Activated T-cell treated with anti-CD3 and anti-CD28 coated beads for 1 hour (primary cell): Measurements from ENCODE around the gene NHSL1.
"Not testable (repeated sequence)": the region's sequence is repeated elsewhere in the genome, so short reads cannot be mapped to it uniquely, and the experiment has no call there.

ENCODE experiments used
- DNase-seq: peaks from one replicate; pipeline ENCODE4 v3.0.0-alpha.2; 2020; ENCODE audit warnings: low read depth

NHSL1 gene

DNA sequence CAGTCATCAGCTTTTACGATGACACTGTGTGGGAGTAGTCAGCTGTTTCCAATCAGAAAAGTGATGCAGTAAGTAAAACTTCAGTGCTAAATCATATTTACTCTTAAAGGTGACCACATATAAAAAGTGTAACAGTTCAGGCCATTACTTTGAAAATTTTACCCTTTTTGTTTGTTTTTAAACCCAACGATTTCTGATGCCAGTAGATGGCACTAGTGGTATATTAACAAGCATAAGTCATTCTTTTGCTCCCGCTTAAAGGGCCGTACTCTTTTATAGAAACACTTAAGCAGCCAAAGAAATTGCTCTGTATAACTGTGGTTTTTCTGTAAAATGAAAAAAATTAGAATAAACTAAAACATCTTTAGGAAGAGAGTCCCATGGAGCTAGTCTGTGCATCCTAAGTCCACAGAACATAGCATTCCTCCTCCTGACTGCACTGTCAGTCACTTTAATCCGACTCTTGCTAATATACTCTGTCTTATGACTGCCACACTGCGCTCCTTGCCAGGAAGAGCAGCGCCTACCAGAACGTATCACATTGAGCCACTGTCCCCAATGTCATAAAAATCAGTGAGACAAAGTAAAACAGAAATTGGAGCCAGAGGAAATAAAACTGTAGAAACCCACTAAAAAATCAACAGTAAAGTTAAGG is 70.2 kb downstream of the NHSL1 start:
- DNase-seq: no peak

DNA sequence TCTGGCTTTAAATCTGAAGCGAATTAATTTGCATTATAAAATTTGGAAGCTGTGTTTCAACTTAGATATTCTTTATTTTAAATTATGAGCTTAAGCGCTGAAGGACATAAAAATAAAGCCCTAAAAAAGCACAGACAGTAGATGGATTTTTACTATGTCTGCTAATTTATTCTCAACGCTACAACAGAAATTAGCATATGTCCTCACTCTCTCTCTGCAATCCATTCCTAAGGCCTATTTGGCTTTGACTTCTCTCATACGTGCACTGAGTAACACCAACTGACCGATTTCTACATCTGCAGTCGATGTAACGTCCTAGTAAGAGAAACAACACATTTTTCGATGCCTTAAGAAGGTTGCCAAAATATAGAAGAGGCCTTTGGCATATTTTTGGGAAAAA is 71.6 kb downstream of the NHSL1 start:
- no peak for DNase-seq

DNA sequence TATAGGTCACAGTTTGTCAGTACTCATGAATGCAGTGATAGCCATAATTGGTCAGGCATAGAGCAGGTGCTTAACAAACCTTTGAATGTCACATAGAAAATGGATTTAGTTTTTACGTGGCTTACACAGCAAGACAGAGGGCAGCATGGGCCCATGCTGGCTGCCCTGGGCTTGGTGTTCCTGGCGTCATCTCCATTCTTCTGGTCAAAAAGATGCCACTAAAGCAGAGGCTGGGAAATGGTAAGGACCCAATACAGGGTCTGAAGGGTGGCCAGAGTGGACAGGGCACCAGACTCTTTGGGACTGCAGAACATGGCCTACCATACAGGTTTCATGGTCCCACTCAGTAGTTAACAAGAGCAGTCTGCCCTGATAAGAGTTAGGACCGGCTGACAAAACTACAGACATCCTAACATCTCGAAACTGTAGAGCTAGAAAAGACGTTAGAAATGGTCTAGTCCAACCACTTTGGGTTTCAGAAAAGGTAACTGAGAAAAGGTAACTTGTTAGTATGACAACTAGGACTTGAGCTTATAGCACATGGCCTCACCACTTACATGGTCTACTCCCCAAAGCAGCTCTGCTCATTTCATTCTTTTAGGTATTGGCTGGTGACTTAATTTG is 72.7 kb downstream of the NHSL1 start:
- no peak for DNase-seq

DNA sequence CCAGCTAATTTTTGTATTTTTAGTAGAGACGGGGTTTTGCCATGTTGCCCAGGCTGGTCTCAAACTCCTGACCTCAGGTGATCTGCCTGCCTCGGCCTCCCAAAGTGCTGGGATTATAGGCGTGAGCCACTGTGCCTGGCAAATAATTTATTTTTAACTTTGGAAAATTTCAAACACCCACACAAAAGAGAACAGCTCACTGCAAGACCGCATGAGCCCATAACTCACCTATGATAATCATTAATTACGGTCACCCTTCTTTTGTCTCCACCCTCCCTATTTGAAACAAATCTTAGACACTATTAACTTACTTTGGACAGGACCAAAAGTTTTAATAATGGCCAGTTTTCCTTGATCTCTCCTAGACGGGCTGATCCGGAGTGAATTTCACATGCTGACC is 74.0 kb downstream of the NHSL1 start:
- not testable (repeated sequence) for DNase-seq

DNA sequence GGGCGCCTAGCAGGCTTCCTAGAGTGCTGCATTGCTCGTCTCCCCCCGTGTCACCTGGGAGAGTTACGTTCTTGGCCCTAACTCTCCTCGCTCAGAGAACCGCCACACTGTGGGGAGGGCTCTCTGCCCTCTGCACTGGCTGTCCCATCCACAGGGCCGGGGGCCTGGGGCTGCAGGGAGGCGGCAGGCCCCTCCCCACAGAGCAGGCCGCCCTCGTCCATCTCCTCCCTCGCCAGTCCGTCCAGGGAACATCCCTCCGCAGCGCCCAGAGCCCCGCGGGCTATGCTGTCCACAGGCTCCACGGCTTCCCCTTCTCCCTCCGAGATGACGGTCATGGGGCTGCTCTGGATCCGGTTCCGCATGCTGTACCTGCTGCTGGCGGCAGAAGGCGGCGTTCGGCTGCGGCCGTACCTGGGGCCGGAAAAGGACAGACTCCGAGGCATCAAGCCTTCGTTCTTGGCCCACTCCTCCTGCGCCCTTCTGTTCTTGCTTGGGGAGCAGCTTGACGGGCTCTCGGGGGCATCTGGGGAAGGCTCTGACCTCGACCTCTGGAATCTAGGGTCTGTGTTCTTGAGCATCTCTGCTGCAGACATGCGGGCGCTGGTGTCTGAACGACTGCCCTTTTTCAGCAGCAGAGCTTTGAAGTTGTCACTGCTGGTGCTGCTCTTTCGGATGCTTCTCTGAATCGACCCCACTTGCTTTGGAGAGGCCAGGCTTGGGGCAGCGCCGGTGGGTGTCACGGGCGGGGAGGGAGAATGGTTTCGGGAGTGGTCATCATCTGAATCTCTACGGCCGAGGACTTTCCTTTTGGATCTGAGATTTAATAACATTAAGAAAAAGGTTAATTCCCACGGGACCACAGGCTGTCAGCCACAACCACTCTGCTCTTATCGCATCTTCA is 75.0 kb downstream of the NHSL1 start:
- DNase-seq: no peak

DNA sequence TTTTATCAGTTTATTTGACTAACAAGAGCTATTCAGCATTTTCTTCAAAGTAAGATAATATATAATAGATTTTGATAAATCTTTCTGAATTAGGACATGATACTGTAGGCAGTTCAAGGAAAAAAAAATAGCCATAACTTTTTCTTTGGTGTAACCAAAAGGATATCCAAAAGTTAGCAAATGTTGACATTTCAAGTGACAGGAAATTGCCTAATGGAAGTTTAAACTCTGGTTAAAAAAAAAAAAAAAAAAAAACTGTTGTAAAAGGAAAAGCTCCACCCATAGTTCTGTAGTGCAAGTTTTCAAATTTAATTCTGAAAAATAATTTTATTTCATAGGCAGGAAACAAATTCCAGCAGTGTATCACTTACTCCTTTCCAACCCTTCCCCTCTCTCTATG is 76.4 kb downstream of the NHSL1 start:
- no peak for DNase-seq

DNA sequence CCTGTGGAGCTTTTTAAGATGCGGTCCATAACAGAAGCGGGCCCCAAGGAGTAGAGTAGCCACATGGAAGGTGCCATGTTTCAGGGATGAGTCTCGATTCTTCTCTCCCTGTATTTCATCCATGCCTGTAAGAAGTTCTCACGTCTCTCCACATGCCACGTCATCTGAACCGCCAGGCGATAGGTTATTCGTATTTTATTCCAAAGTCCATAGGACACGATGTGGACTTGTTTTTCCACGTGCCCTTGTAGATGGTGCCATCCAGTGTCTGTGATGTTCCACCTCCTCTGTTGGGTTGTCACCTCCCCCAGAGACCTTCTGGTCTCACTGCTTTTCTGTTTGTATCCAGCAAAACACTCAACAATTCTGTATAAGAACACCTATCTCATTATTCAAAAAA is 77.7 kb downstream of the NHSL1 start:
- no peak for DNase-seq

DNA sequence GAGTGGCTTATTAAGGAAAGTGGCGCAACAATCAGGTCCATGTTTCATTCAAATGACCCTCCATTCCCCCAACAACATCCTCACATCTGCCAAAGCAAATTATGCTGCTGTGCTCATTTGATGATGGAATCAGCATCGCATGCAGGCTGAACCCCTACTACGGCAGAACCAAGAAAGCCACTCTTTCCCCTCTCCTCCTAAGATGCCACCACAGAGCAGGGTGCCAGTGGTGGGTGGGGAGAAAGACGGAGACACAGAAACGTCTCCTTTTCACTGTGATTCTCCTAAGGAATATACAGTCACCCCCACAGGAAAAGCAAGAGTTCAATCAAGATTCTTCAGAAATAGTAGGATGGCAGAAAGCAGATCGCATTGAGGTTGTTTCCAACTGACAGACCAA is 78.2 kb downstream of the NHSL1 start:
- no peak for DNase-seq

DNA sequence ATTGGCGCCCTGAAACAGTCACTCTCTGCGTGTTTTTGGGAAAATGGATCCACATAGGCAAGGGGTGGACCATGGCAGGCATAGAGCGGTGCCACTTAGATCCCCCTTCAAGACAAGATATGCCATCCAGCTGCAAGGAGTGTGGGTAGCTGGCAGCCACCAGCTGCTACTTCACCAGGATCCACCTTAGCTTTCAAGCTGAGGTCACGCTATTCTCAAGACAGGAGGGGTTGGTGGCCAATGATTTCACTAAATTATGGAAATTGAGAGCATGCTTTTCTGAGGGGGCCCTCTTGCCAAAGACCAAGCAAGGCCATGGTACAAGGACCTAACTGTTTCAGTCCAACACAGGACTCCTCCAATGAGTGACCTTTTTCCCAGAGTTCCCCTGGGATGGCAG is 78.9 kb downstream of the NHSL1 start:
- no peak for DNase-seq

DNA sequence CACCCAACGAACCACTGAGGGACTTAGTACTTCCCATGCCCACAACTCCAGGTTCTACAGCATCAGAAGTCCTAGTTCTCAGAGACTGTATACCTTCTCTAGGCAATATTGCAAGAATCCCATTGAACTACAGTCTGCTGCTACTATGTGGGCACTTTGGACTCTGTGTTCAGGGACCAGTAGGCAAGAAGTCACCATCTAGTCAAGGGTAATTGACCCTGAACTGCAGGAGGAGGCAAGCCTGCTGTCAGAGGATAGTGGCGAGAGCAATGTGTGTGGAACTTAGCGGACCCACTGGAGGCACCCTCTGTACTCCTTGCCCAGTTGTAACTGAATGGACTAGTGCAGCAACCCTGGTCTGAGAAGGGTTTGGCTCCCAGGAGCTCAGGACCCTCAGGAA is 79.5 kb downstream of the NHSL1 start:
- DNase-seq: no peak

DNA sequence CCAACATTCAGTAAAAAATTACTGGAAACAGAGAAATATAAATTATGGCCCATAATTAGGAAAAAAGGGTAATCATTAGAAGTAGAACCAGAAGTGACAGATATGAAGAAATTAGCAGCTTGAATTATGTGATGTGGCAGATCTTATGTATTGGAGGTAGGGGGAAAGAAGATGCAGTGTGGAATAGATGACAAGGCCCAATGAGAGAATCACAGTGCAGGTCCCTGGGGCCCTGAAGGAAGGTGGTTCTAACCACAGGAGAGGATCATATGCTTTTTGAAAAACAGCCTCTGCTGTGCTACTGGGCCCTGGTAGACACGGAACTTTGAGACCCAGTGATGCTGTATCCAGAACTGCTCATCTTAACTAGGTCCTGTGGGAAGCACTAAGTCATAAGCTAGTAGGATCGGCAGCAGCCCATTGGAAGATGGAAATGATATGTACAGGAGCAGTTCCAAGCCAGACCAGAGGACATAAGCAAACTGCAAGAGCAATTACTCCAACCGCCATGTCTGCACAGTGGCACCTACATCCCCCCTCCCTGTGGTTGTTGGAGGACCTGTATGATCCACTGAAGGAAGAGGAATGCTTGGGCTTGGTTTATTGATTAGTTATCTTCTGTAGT is 81.1 kb downstream of the NHSL1 start:
- no peak for DNase-seq

DNA sequence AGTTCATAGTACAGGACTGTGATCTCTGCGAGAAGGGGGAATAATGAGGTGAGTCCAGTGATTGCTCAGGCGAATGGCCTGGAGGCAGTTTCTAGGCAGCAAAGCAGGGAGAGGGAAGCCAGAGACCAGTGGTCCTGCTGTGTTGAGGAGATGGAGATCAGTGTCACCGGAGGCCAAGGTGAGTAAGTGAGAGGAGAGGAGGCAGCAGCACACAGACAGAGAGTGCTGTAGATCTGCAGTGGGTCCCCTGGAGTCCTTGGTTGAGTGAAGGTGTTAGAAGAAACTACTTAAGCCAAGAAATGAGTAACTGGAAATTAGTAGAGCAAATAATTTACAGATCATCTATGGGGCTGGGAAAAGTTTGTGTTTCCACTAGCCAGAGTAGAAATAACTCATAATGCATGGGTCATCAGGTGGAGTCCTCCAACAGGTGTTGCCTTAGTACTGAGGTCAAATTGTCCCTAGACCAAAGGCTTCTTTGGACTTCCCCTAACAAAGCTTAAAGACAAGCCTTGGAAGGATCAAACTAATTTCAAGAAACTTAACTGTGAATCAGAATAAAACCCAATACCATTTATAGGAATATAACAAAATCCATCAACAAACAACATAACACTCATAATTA is 81.7 kb downstream of the NHSL1 start:
- DNase-seq: no peak

DNA sequence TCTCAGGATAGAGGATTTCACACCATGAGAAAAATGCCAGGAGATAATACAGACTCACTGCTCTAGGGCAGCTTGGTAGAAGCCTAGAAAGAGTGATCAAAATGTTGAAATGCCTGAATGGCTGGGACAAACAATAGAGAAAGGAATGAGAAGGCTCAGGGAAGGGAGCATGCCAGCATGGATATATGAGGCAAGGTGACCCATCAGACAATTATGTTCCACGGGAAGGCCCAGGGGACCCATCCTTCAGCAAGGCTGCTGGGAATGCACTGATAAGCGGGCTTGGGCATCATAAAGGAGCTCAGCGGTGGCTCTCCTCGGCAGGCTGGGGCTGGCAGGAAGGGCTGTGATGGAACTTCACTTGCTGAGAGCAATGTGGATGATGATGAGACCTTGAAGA is 83.1 kb downstream of the NHSL1 start:
- DNase-seq: no peak

DNA sequence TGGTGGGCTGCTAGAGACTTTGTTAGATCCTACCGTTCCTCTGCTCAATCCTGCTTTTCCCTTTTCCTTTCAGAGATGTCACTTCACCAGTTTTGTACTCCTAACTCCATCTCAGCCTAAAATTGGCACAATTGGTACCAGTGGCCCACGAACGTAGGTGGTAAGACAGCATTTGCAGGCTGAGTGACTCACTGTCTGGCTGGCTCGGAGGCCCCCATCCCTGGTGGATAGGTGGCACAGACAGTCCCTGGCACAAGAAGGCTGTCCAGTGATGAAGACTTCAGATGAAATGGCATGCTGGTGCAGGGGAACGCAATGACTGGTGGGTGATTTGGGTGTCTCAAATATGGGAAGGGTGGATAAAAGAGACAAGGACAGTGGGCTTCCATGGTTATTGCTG is 84.2 kb downstream of the NHSL1 start:
- DNase-seq: no peak

DNA sequence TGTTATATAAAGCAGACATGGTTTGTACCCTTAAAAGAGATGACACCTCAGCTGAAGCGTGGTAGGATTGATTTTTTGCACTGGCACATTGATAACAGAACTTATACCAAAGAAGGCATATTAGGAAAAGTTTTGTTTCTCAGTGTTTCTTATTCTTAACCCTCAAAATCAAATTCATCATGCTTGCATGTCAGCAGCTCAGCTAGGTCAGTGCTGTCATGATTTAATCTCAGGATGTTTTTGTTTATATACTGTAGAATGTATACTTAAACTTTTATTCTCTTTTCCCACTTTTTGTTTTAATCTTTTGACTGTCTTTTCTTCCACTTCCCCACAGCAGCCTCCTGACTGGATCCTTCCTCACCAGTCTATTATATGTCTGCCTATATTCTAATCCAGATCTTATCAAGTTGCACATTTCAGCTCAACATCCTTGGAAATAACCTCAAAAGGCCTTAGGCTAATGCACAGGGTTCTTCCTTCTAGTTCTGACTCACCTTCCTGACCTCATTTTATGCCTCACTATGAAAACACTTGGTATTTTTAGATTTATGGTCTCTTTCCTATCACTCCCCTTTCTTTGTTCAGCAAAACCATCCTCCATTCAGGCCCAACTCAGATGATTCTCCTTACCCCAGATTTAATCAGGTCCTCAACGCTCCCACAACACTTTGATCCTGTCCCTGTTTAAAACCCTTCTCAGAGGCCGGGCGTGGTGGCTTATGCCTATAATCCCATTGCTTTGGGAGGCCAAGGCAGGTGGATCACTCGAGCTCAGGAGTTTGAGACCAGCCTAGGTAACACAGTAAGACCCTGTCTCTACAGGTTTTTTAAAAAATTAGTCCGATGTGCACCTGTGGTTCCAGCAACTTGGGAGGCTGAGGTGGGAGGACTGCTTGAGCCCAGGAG is 88.1 kb downstream of the NHSL1 start:
- no peak for DNase-seq

DNA sequence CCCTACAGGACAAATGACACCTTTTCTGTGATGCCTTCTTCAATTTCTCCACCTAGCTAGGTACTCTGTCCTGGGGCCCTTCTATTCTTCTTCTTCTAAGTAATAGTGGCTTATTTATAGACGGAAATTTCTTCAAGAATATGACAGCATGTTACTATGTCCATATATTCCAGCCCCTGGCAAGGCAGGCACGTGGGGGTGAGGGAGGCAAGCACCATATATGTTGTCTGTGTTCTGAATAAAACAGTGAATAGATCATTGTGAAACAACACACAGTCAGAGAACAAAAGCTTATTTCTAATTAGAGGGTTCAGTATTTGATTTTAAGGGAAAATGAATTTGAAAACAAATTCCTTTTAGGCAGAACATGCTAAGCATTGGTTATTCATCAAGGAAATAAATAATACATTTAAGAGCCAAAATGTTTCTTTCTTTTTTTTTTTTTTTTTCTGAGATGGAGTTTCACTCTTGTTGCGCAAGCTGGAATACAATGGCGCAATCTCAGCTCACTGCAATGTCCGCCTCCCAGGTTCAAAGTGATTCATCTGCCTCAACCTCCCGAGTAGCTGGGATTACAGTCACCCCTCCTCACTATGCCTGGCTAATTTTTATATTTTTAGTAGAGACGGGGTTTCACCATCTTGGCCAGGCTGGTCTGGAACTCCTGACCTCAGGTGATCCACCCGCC is 89.1 kb downstream of the NHSL1 start:
- DNase-seq: no peak

DNA sequence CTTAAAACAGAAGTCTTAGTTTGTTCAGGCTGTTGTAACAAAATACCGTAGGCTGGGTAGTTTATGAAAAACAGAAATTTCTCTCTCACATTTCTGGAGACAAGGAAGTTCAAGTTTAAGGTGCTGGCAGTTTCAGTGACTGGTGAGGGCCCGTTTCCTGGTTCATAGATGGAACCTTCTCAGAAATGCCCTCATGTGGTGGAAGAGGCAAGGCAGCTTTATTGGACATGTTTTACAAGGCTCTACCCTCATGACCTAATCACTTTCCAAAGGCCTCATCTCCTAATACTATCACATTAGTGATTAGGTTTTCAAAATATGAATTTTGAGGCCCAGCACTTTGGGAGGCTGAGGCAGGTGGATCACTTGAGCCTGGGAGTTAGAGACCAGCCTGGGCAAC is 92.9 kb downstream of the NHSL1 start:
- no peak for DNase-seq

DNA sequence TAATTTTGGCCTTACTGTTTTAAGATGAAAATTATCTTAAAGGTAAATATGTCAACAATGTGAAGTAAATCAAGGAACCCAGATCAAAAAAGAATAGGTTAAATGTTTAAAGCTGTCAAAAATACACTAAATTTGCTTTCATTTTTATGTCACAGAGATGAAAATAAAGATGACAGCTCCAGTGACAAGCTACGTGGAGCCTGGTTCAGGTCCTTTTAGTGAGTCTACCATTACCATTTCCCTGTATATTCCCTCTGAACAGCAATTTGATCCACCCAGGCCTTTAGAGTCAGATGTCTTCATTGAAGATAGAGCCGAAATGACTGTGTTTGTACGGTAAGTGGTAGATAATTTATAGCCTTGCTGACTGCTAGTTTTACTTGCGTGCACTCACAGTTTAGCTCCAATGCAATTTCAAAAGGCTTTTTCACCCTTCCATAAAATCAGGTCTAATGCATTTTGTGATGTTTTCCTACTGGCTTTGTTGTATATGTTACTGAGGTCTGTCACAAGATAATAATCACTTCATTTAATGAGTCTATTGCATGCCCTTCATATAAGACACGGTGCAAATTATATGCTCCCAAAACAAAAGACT is 93.4 kb downstream of the NHSL1 start:
- DNase-seq: no peak

DNA sequence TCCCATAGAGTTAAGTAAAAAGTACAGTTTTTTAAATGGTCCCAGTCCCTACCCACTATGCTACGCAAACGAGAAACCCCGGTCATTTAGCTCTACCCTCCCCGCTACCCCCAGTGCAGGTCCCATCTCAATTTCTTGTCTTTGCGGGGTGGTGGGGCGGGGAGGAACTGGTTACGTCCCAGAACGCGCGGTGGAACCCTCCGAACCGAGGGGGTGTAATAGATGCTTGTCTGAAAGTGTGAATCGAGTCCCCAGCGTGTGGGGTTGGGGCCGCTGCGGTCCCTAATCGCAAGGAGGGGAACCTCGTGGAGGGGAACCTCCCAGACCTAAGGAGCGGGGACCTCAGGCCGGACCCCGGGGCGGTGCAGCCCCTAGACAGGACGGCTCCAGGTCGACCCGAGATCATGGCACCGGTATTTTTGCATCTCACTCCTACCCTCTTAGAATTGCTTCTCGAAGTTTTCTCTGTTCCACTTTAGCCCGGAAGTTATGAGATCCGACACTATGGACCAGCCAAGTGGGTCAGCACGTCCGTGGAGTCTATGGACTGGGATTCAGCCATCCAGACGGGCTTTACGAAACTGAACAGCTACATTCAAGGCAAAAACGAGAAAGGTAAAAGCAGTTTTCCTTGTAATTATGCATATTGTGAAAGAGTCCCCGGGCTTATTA is 94.5 kb downstream of the NHSL1 start:
- peak; percentile 19 for DNase-seq
